AG04449 (cell line): ENCODE results near the gene VPS11.

ENCODE experiments used
- CTCF ChIA-PET: fragments of 350-600 bp; formaldehyde crosslinking; extraction: SDS; loops from one replicate; lab custom pipeline; 2021; ENCODE audit warnings: antibody characterized with exemption; lab: Yijun Ruan, JAX
- POLR2A ChIA-PET: fragments of 400-600, 350-600 bp; formaldehyde crosslinking; extraction: SDS; loops from one replicate; lab custom pipeline; 2020; ENCODE audit warnings: antibody characterized with exemption, inconsistent platforms; lab: Yijun Ruan, JAX
- DNase-seq: peaks from one replicate; pipeline ENCODE4 v3.0.0-alpha.2; 2010; ENCODE audit warnings: low read depth, low spot score
- H3K4me3 ChIP-seq: 2 replicates; pipeline ENCODE4 v1.5.1; 2011; ENCODE audit warnings: low read depth, mild to moderate bottlenecking, control low read depth, low read length
- CTCF ChIP-seq: IDR thresholded peaks from one replicate; pipeline ENCODE4 v1.5.1; 2011; ENCODE audit warnings: mild to moderate bottlenecking, moderate library complexity, low read length, control low read depth, inconsistent platforms; ENCODE audit not compliant: insufficient read depth; ENCODE audit errors: missing control alignments

The VPS11 gene

GRCh38 chr11:119115484-119116234 is 48.0 kb downstream of the VPS11 start:
- POLR2A ChIA-PET, result interaction anchor here (0.8 kb wide), 1 partner anchor 9 kb away, joined by 3 read pairs; the partner anchor contains the start of gene C2CD2L
- DNase-seq, result no peak
- TF ChIP-seq CTCF, result no peak
- CTCF ChIA-PET, result interaction anchor here (1.2 kb wide), 2 partner anchors 207 to 224 kb away, joined by 3 to 4 read pairs; no protein-coding TSS in a partner anchor
- no peak overlapping the region for H3K4me3 ChIP-seq

- no peak for DNase-seq
- ChIA-PET CTCF (interaction anchor here (1.2 kb wide), 2 partner anchors 206 to 224 kb away, joined by 3 to 4 read pairs; no protein-coding TSS in a partner anchor), POLR2A (interaction anchor here (0.8 kb wide), 1 partner anchor 9 kb away, joined by 3 read pairs; the partner anchor contains the start of gene C2CD2L)
- H3K4me3 ChIP-seq, result no peak overlapping the region
- no peak for TF ChIP-seq CTCF
Measured at GRCh38 chr11:119116235-119116594, 48.6 kb downstream of the VPS11 start.

GRCh38 chr11:119116601-119117000 is 49.0 kb downstream of the VPS11 start:
- POLR2A ChIA-PET, result no interaction called here

GRCh38 chr11:119117004-119117706 is 49.5 kb downstream of the VPS11 start:
- no peak overlapping the region for H3K4me3 ChIP-seq
- POLR2A ChIA-PET, result no interaction called here
- no peak for DNase-seq
- no peak for TF ChIP-seq CTCF
- CTCF ChIA-PET, result interaction anchor here (1.7 kb wide), 1 partner anchor 207 kb away, joined by 4 read pairs; no protein-coding TSS in a partner anchor

More at GRCh38 chr11:119116601-119117000, 49.0 kb downstream of the VPS11 start:
- DNase-seq, result no peak
- no peak for TF ChIP-seq CTCF
- CTCF ChIA-PET, result interaction anchor here (1.2 kb wide), 1 partner anchor 223 kb away, joined by 4 read pairs; no protein-coding TSS in a partner anchor
- H3K4me3 ChIP-seq, result no peak overlapping the region

GRCh38 chr11:119118227-119118626 is 50.6 kb downstream of the VPS11 start:
- H3K4me3 ChIP-seq, result no peak overlapping the region
- CTCF ChIA-PET, result interaction anchor here (0.9 to 1.7 kb wide), 7 partner anchors 9 to 222 kb away, joined by 3 to 5 read pairs (median 4); partner anchors contain the start of gene C1QTNF5
- no peak for DNase-seq
- POLR2A ChIA-PET, result no interaction called here
- no peak for TF ChIP-seq CTCF
